Liver (tissue), 3 donors: Measurements from ENCODE around the gene ORC2.

Experiments
- JUND ChIP-seq, 2 donors: IDR thresholded peaks; 2 replicates each; pipeline ENCODE4 v1.6.1; 2016; ENCODE audit warnings: antibody characterized with exemption in 2 of 2
- RAD21 ChIP-seq, 2 donors: IDR thresholded peaks; 2 replicates each; pipeline ENCODE4 v1.6.1; 2016; ENCODE audit warnings: antibody characterized with exemption in 2 of 2, mild to moderate bottlenecking in 2 of 2
- YY1 ChIP-seq: IDR thresholded peaks from 2 replicates; pipeline ENCODE4 v1.6.1; 2016; ENCODE audit warnings: antibody characterized with exemption, mild to moderate bottlenecking
- TF ChIP-seq, protein P1 (sequence below): fragments of 150-350 bp; IDR thresholded peaks from 2 replicates; pipeline ENCODE4 v1.5.1; 2017; ENCODE audit warnings: improper control_type of control experiment, low read depth, low read length; ENCODE audit not compliant: missing input control
- donor health status: healthy.
- donor health status: healthy.

DNA sequence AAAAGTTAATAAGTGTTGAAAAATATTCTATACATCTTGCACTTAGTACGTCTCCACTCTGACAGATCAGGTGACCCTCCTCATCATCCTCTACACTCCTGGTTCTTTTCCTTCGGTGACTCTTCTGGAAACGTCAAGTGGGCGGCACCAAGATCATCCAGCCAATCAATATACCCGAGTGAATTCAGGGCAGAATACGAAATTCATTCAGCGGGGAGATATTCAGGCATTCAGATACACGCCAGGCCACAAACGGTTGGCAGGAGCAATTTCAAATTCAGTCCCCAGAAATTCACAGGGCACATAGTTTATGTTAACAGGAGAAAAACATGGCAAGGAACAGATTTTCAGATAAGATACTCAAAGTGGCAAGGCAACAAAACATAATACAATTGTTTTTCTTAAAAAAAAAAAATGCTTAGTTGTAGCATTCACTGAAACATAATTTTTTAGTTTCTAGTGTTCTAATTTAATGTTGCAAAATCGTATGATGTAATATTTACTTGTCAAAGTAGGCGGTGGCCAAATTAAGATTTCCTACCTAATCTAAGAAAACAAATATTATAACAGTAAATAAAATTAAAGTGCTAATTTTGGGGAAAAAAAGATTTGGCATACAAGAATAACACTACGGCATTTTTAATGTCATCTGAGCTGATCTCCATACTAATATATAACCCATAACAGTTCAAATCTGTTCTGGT, 103.2 kb downstream of the ORC2 start:
- TF ChIP-seq, protein P1, sequence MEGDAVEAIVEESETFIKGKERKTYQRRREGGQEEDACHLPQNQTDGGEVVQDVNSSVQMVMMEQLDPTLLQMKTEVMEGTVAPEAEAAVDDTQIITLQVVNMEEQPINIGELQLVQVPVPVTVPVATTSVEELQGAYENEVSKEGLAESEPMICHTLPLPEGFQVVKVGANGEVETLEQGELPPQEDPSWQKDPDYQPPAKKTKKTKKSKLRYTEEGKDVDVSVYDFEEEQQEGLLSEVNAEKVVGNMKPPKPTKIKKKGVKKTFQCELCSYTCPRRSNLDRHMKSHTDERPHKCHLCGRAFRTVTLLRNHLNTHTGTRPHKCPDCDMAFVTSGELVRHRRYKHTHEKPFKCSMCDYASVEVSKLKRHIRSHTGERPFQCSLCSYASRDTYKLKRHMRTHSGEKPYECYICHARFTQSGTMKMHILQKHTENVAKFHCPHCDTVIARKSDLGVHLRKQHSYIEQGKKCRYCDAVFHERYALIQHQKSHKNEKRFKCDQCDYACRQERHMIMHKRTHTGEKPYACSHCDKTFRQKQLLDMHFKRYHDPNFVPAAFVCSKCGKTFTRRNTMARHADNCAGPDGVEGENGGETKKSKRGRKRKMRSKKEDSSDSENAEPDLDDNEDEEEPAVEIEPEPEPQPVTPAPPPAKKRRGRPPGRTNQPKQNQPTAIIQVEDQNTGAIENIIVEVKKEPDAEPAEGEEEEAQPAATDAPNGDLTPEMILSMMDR: no peak
- TF ChIP-seq RAD21 (IDR thresholded peaks at IDR 0.05): no peak
- TF ChIP-seq JUND (IDR thresholded peaks at IDR 0.05): no peak
- TF ChIP-seq YY1: no peak
